ENCODE data around the gene GARIN5B.
"Not testable (repeated sequence)": the region's sequence is repeated elsewhere in the genome, so short reads cannot be mapped to it uniquely, and the experiment has no call there.

The GARIN5B gene

DNA sequence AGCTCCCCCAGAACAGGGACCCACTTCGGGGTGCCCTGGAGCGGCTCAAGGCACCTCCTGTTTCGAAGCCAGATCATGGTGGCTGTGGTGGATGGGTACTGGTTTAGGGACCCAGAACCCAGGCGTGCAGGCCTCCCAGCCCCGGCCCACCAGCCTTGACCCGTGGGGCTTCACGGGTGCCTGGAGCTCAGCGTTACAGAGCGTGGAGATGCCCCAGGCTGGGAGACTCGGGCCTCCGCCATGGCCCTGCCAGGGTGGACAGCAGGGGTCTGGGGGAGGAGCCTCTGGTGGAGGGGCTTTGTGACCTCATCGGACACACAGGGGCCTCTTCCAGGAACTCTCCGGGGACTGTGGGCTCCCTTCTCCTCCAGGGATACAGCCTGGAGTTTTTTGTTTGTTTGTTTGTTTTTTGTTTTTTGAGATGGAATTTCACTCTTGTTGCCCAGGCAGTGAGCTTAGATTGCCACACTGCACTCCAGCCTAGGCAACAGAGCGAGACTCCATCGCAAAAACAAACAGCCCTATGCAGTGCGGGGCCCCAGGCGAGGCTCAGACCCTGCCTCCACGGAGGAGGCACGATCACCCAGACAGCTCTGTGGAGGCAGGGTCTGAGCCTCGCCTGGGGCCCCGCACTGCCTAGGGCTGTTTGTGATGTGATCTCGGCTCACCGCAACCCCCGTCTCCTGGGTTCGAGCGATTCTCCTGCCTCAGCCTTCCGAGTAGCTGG, at the start of gene GARIN5B:
Gene GARIN5B, minus strand, starts transcription at position 271 of the 727 bp plus-strand sequence. Its CDS starts 194 bp downstream, at position 77.
- no peak for DNase-seq (ENCODE audit: low read depth)

DNA sequence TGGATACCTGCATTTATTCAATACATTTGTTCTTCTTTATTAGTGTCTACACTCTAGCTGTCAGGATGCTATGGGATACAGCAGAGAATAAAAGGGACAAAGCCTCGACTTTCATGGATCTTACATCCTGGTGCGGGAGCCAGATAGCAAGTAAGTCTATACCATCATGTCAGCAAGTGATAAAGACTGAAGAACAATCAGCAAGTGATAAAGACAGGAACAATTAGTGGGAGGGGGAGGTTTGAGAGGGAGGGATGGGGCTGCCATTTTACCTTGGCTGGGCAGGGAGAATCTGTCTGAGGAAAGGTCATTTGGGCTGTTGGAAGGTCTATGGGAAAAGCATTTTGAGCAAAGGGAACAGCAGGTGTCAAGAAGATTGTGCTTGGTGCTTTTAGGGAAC, 47.1 kb upstream of the GARIN5B start:
- DNase-seq (ENCODE audit: low read depth), result no peak

DNA sequence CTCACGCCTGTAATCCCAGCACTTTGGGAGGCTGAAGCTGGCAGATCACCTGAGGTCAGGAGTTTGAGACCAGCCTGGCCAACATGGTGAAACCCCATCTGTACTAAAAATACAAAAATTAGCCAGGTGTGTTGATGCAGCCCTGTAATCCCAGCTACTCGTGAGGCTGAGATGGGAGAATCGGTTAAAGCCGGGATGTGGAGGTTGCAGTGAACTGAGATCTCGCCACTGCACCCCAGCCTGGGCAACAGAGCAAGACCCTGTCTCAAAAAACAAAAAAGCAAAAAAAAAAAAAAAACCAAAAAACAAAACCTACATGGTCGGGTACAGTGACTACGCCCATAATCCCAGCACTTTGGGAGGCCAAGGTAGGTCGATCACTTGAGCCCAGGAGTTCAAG, 46.1 kb upstream of the GARIN5B start:
- not testable (repeated sequence) for DNase-seq (ENCODE audit: low read depth)

DNA sequence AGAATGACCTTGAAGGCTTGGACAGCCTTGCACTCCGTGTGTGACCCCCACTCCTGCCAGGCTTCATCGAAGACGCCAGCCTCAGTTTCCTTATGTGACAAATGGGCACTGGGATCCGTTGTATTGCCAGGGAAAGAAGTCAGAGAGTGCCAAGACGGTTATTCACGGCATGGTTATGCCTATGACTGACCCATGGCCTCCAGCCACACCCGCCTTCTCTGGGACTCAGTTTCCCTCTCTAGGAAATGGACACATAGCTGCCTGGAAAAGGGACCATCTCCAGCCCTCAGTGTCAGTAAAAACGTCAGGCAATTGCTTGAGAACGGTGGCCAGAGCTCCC, 45.4 kb upstream of the GARIN5B start:
- DNase-seq (ENCODE audit: low read depth), result no peak

DNA sequence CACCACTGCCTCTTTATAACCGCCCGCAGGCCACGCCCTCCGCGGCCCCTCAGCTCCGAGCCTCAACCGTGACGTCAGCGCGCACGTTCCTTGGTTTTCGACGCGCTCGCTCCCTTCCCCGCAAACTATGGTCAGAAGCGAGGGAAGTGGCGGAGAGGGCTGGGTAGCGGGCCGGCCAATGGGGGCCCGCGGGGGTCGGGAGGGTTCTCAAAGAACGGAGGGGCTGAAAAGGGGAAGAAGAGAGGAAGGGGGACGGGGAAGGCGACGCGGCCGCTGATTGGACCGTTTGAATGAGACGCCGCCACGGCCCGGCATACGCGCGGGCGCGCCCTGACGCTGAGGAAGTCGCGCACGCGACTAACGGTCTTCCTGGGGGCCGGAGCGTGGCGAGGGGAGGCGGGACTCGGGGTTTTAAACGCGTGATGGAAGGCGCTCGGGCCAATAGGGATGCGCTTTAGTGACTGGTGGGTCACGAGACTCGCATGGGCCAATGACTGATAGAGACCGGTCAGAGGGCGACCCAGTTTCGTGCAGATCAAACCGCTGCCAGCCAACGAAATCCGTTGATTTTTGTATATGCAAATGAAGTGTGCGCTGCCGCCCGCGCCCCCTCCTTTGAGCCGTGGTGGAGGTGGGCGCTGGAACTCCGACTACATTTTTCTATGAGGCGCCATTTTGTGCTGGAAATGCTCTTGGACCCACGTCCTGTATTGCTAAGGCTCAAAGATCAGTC, 44.9 kb upstream of the GARIN5B start:
- peak; percentile 95 for DNase-seq (ENCODE audit: low read depth)

DNA sequence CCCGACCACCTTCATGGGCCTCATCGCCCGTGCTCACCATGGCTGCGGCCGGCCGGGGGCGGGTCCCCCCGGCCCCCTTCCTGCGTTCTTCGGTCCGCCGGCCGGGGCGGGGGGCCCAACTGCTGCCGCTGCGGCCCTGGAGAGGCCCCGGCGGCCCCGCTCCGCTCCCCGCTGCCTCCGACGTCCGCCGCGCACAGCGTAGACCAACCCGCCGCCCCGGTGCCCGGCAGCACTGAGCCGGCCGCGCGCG, 44.4 kb upstream of the GARIN5B start, which contains the start of gene UBE2S:
Gene UBE2S, minus strand, starts transcription at position 239 of the 250 bp plus-strand sequence. Its CDS starts 199 bp downstream, at position 40.
- not testable (repeated sequence) for DNase-seq (ENCODE audit: low read depth)

DNA sequence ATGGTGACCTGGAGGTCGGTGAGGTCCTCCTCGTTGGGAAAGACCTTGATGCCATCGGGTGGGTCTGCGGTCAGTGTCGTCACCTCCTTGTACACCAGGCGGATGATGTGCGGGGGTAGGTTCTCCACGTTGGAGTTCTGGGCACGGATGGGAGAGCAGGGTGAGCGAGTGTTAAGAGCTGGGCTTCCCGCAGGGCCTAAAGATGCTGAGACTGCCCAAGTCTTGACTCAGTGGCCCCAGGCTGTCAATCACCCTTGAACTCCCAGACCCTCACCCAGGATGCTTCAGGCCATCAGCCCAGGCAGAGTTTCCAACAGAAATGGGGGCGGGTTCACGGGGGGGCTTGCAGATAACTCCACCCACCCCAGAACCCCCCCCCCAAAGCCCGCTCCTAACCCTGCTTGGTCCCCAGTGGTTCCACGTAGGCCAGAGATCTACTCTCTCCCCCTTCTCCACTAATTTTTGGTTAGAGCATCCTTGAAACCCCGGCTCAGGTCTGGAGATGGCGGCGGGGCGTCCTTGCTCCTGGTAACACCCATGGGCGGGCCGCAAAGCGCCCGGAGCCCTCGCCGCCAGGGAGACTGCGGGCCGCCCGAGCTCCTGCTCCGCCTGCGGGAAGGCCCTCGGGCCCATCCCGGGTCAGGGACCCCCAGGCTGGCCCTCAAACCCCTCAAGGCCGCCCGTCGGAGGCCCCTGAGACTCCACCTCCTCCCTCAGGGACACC, 43.9 kb upstream of the GARIN5B start:
- no peak for DNase-seq (ENCODE audit: low read depth)

DNA sequence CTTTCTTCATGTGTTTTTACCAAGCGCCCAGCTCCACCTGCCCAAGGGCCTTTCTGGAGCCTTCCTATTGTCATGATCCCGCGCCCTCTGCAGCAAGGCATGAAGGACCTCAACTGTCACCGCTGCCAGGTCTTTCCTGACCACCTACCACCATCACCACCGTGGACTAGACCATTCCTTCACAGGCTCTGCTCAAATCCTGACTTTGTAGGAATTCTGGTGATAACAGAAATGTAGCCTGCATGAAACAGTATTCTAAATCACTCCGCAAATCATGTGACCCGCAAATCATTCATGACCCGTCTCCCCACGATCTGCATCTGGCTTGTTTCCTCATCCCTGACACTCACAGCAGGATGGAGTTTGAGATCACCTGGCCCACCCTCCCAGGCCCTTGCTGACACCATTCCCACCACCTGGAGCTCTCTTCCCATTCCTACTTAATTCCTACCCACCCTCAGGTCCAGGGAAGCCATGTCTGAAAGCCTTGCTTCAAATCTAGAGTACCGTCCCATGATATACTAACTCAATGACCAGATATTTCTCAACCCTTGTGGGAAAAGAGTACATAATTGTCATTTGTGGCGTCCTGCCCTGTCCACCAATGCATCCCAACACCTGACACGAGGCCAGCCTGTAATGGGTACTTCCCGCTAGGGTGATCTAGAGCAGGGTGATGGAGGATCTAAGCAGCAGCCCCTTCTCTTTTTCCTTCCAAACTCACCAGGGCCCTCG, 43.2 kb upstream of the GARIN5B start:
- DNase-seq (ENCODE audit: low read depth), result no peak

DNA sequence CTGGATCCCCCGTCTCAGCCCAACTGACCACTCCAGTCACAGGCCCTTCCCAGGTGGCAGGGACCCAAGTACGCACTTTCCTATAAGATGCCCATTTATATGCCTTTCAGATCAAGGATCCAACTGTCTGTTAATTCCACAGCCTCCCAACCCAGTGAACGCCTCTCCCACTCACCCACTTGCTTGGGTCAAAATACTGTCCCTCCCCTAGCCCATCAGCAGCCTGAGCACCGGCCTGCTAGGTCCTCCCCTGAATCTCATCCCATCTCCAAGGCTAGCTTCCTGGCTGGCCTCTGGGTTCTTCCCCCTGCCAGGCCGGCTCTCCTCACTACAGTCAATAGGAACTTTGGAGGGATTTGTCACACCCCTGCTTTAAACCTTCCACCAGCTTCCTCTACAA, 42.6 kb upstream of the GARIN5B start:
- no peak for DNase-seq (ENCODE audit: low read depth)

DNA sequence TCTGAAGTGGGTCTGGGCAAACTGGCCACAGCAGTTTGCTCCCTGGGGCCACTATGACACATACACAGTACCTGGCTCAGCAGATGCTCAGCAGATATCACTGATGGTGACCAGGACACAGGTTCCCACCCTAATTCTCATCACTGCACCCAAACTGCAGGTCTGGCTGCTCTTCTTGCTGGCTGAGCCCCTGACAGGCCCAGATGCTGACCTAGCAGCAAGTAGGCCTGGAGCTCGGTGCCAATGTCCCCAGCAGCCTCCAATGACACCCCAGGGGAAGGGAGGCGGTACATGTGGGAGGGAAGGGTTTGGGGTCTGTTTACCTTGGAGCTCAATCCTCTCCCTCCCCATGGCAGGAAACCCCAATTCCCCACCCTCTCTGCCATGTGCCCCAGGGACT, 39.4 kb upstream of the GARIN5B start:
- no peak for DNase-seq (ENCODE audit: low read depth)

DNA sequence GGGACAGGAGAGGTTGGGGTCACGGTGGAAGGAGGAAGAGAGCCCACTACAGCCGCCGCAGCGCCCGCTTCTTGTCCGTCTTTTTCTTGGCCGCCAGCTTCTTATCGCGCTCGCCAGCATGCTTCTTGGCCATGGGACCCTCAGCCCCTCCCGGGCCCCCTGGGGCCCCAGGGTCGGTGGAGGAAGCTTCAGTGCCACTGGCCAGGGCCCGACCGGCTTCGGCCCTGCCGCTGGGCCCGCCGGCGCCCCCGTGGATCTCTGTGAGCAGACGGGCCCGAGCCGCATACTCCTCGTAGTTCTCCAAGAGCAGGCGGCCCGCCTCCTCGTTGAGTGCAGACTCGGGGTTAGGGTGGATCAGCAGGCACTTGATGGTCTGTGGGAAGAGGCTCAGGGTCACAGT, 38.3 kb upstream of the GARIN5B start:
- DNase-seq (ENCODE audit: low read depth), result not testable (repeated sequence)

DNA sequence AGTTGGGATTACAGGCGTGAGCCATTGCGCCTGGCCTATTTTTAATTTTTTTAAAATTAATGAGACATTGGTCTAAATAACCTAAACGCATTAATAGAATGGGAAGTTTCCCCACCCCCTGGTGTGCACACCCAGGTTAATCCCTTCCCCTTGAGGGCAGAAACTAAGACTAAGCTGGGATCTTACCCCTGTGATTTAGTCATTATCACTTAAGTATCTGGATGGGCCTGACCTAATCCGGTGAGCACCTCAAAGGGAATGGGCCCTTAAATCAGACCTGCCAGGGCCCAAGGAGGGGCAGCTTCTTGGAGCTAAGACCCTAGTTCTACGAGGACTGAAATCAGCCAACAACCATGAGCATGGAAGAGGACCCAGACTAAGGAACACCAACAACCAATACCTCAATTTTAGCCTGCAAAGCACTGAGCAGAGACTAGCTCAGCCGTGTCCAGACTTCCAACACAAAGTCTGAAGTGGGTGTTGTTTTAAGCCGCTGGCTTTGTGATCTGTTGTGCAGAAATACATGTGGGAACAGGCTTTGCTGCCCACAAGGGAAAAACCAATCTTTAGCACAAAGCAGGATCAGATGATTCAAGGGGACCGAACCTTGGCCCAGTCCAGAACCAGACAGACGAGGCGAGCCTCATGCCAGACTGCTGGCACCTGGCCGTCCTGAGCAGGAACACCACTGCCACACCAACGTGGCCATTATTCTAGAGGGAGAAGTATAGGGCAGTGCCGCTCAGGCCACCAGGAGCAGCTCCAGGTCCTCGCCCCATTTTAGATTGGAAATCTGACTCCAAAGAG, 37.4 kb upstream of the GARIN5B start:
- DNase-seq (ENCODE audit: low read depth), result no peak

DNA sequence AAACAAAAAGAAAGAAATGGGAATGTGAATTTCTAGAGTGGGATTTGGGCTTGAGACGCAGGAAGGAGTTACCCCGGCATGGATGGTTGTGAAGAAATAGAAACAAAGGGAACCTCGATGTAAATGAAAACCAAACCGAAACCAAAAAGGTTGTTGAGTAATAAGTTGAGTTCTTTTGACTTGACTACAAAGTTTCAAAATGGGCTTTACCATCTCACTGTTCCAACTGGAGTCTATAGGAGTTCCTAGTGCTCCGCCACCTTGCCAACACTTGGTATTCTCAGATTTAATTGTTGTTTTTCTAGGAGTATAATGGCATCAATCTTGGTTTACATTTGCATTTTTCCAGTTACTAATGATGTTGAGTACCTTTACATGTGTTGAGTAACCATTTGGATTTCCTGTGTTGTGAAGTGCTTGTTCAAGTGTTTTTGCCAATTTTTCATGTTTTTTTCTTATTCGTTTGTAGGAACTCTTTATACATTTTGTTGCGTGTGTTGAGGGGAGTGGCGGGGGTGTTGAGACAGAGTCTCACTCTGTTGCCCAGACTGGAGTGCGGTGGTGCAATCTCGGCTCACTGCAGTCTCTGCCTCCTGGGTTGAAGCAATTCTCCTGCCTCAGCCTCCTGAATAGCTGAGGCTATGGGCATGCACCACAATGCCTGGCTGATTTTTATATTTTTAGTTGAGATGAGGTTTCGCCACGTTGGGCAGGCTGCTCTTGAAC, 35.3 kb upstream of the GARIN5B start:
- DNase-seq (ENCODE audit: low read depth), result no peak

DNA sequence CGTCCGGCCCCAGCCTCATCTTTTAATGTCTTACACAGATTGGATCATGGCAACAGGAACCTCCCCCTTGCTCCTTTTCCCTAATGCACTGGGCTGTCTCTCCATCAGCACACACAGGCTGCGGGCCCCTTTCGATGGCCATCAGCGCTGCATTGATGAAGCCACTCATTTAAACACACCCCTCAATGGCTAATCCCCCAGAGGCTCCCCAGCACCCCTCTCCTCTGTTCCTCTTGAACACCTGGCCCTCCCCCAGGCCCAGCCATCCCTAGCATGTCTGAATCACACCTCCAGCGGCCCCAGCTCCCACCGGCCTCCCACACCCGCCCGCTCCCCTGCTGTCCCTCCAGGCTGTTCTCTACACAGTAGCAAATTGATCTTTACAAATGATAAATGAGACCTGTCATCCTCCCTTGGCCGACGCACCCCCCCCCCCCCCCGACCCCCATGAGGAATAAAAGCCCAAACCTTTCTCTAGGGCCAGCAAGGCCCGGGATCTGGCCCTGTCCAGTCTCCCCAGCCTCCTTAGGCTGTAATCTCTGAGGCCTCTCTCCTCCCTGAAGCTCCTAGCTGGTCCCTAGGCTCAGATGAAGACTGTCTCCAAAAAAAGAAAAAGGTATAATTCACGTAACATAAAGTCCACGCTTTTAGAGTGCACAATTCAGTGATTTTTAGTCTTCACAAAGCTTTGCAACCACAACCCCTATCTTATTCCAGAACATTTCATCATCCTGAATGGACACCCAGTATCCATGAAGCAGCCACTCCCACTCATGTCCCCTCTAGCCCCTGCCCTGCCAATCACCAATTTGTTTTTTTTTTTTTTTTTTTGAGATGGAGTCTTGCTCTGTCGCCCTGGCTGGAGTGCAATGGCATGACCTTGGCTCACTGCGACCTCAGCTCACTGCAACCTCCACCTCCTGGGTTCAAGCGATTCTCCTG, 30.0 kb upstream of the GARIN5B start:
- DNase-seq (ENCODE audit: low read depth), result no peak

DNA sequence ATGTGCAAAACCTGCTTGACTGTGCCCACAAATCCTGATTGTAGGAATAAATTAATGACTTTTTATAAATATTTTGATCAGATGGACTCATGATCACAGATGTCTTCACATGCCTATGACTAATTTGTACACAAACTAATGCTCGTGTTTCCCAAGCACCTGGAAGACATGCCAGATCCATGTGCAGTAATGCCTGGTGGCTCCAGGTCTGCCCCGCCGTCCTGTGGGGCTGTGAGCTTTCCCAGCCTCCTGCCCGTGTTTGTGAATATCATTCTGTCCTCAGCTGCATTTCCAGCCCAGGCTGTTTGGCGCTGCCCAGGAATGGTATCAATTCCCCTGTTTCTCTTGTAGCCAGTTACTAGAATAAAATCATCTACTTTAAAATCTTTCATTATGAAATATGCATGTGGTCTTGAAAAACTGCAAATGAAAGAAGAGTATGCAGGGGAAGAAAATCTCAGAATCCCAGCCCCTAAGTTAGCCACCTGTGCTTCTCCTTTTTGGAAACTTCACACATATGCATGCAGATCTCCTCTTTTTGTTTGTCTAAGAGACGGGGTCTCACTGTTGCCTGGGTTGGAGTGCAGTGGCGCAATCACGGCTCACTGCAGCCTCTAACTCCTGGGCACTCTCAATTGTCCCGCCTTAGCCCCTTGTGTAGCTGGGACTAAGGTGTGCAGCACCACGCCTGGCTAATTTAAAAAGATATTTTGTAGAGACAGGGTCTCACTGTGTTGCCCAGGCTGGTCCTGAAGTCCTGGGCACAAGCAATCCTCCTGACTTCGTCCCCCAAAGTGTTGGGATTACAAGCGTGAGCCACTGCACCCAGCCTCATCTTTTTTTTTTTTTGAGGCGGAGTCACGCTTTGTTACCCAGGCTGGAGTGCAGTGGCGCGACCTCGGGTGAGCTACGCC, 28.9 kb upstream of the GARIN5B start:
- no peak for DNase-seq (ENCODE audit: low read depth)

DNA sequence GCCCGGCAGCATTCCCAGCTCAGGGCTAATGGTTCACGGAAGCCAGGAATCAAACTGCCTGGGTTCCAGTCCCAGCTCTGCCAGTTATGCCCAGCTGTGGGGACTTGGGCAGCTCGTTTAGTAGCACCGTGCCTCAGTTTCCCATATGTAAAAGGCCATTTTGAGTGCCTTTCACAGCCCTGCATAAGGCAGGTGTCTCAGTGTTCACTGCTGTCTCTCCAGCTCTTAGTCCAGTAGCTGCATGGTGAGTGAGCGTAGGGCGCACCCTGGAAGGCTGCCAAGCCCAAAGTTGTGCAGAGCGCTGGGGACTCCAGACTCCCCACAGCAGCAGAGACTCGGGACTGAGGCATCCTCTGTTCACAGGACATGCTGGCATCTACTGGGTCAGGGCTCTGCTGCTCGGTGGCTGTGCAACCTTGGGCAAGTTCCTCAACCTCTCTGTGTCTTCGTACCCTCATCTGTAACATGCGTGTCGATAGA, 28.2 kb upstream of the GARIN5B start:
- no peak for DNase-seq (ENCODE audit: low read depth)

DNA sequence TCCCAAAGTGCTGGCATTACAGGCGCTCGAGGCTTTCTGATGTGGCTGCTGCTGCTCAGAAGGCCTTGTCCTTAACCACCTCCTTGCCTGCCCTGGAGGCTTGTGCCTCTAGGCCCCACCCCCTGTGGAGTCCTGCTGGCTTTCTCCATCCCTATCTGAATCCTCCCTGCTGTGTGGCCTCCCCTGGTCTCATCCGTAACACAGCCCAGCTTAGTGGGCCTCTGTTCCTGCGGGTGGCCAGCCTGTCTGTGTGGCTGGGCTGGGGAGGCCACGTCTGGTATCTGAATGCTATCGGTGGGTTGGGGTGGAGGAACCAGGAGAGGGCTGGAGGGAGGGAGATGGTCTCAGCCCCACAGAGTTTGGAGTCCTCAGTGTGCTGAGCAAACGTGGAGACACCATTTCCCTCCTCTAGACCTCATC, 27.4 kb upstream of the GARIN5B start:
- no peak for DNase-seq (ENCODE audit: low read depth)
